ENCODE results near the gene ADGRV1.
"Not testable (repeated sequence)": the region's sequence is repeated elsewhere in the genome, so short reads cannot be mapped to it uniquely, and the experiment has no call there.

Gene ADGRV1

DNA sequence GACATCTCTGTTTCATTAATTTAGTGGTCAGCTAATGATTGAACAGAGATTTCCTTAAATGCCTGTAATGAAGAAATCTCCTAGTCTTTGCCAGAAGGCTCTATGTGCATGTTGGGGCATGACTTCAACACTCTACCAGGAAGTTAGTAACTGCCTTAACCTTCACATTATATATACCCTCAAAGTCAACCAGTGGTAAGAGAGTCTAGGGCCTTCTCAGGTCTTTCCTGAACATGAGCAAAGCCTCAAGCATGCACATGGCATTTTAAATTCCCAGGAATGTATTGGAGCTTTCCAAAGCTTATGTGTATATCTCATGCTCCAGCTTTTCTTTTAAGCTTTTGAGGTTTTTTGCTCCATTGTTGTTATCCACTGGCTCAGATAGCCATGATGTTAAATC is 436.2 kb downstream of the ADGRV1 start:
- Histone ChIP-seq H3K36me3 (ENCODE audit: insufficient read depth, low read length) (no peaks in the 10 kb centered on the region), H3K4me1 (ENCODE audit: insufficient read depth, low read length) (no peaks in the 10 kb centered on the region), H3K4me3 (ENCODE audit: low read depth in 1 of 2, low read length in 2 of 2) (no peak overlapping the region), H3K9me3 (ENCODE audit: low read length) (no peaks in the 10 kb centered on the region), H3K27me3 (ENCODE audit: control insufficient read depth in 1 of 2, insufficient read depth in 2 of 2, low read length in 2 of 2) (no peaks in the 10 kb centered on the region), H3K27ac (ENCODE audit: low read depth, low read length) (no peak overlapping the region), H3K9ac (ENCODE audit: low read length) (no peak overlapping the region)

- H3K9me3 ChIP-seq (ENCODE audit: low read length): no peaks in the 10 kb centered on the region
- no peak overlapping the region for H3K9ac ChIP-seq (ENCODE audit: low read length)
- H3K27ac ChIP-seq (ENCODE audit: low read depth, low read length): no peak overlapping the region
- H3K4me3 ChIP-seq (ENCODE audit: low read depth in 1 of 2, low read length in 2 of 2): no peak overlapping the region
- H3K36me3 ChIP-seq (ENCODE audit: insufficient read depth, low read length): no peaks in the 10 kb centered on the region
- no peaks in the 10 kb centered on the region for H3K27me3 ChIP-seq (ENCODE audit: control insufficient read depth in 1 of 2, insufficient read depth in 2 of 2, low read length in 2 of 2)
- no peaks in the 10 kb centered on the region for H3K4me1 ChIP-seq (ENCODE audit: insufficient read depth, low read length)
These were observed 437.5 kb downstream of the ADGRV1 start for GRCh38 chr5:90996089-90996488.

- no peaks in the 10 kb centered on the region for H3K4me1 ChIP-seq (ENCODE audit: insufficient read depth, low read length)
- no peak overlapping the region for H3K27ac ChIP-seq (ENCODE audit: low read depth, low read length)
- no peaks in the 10 kb centered on the region for H3K9me3 ChIP-seq (ENCODE audit: low read length)
- H3K27me3 ChIP-seq (ENCODE audit: control insufficient read depth in 1 of 2, insufficient read depth in 2 of 2, low read length in 2 of 2): no peaks in the 10 kb centered on the region
- H3K4me3 ChIP-seq (ENCODE audit: low read depth in 1 of 2, low read length in 2 of 2): no peak overlapping the region
- H3K36me3 ChIP-seq (ENCODE audit: insufficient read depth, low read length): no peaks in the 10 kb centered on the region
- no peak overlapping the region for H3K9ac ChIP-seq (ENCODE audit: low read length)
These were observed 438.5 kb downstream of the ADGRV1 start for GRCh38 chr5:90997082-90997481.

DNA sequence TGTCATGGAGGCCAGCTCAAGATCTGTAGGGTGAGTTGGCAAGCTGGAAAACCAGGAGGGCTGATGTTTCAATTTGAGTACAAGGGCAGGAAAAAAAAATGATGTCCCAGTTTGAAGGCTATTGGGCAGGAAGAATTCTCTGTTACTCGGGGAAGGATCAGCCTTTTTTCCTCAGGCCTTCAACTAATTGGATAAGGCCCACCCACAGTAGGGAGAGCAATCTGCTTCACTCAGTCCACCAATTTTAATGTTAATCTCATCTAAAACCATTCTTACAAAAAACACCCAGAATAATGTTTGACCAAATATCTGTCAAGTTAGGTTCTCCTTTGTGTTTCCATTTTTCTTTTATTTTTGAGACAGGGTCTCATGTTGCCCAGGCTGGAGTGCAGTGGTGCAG is 442.1 kb downstream of the ADGRV1 start:
- Histone ChIP-seq H3K4me3 (ENCODE audit: low read depth in 1 of 2, low read length in 2 of 2) (no peak overlapping the region), H3K27ac (ENCODE audit: low read depth, low read length) (no peak overlapping the region), H3K9me3 (ENCODE audit: low read length) (no peaks in the 10 kb centered on the region), H3K9ac (ENCODE audit: low read length) (no peak overlapping the region), H3K27me3 (ENCODE audit: control insufficient read depth in 1 of 2, insufficient read depth in 2 of 2, low read length in 2 of 2) (no peaks in the 10 kb centered on the region), H3K36me3 (ENCODE audit: insufficient read depth, low read length) (no peaks in the 10 kb centered on the region), H3K4me1 (ENCODE audit: insufficient read depth, low read length) (no peaks in the 10 kb centered on the region)

DNA sequence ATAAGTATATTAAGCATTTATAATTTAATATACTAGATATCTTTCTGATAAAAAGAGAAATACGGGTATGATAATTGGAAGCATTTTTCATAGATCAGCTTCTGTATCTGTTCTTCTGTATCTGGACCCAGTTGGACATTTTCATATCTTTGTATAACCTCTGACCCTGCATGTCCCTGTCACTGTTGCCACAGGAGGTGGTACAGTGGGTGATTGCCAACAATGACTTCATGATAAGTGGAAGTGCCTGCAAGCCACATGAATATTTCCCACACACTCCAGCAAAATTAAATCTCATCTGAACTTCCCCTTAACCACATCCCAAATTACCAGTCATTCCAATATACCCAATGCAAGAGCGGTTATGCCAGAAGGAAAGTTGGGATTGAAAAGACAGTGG is 448.1 kb downstream of the ADGRV1 start:
- no peak overlapping the region for H3K9ac ChIP-seq (ENCODE audit: low read length)
- H3K9me3 ChIP-seq (ENCODE audit: low read length): no peaks in the 10 kb centered on the region
- H3K27me3 ChIP-seq (ENCODE audit: control insufficient read depth in 1 of 2, insufficient read depth in 2 of 2, low read length in 2 of 2): no peaks in the 10 kb centered on the region
- no peaks in the 10 kb centered on the region for H3K4me1 ChIP-seq (ENCODE audit: insufficient read depth, low read length)
- H3K27ac ChIP-seq (ENCODE audit: low read depth, low read length): no peak overlapping the region
- no peak overlapping the region for H3K4me3 ChIP-seq (ENCODE audit: low read depth in 1 of 2, low read length in 2 of 2)
- H3K36me3 ChIP-seq (ENCODE audit: insufficient read depth, low read length): no peaks in the 10 kb centered on the region

GRCh38 chr5:91007251-91007650 is 448.7 kb downstream of the ADGRV1 start:
- no peaks in the 10 kb centered on the region for H3K4me1 ChIP-seq (ENCODE audit: insufficient read depth, low read length)
- H3K27ac ChIP-seq (ENCODE audit: low read depth, low read length): no peak overlapping the region

GRCh38 chr5:91007780-91008402 is 449.3 kb downstream of the ADGRV1 start:
- H3K4me3 ChIP-seq (ENCODE audit: low read depth in 1 of 2, low read length in 2 of 2): no peak overlapping the region
- no peaks in the 10 kb centered on the region for H3K9me3 ChIP-seq (ENCODE audit: low read length)
- H3K4me1 ChIP-seq (ENCODE audit: insufficient read depth, low read length): no peaks in the 10 kb centered on the region
- no peaks in the 10 kb centered on the region for H3K27me3 ChIP-seq (ENCODE audit: control insufficient read depth in 1 of 2, insufficient read depth in 2 of 2, low read length in 2 of 2)
- no peaks in the 10 kb centered on the region for H3K36me3 ChIP-seq (ENCODE audit: insufficient read depth, low read length)
- no peak overlapping the region for H3K27ac ChIP-seq (ENCODE audit: low read depth, low read length)
- H3K9ac ChIP-seq (ENCODE audit: low read length): no peak overlapping the region

More at GRCh38 chr5:91007251-91007650, 448.7 kb downstream of the ADGRV1 start:
- no peaks in the 10 kb centered on the region for H3K27me3 ChIP-seq (ENCODE audit: control insufficient read depth in 1 of 2, insufficient read depth in 2 of 2, low read length in 2 of 2)
- no peaks in the 10 kb centered on the region for H3K36me3 ChIP-seq (ENCODE audit: insufficient read depth, low read length)
- no peaks in the 10 kb centered on the region for H3K9me3 ChIP-seq (ENCODE audit: low read length)
- no peak overlapping the region for H3K9ac ChIP-seq (ENCODE audit: low read length)
- H3K4me3 ChIP-seq (ENCODE audit: low read depth in 1 of 2, low read length in 2 of 2): no peak overlapping the region

- no peak overlapping the region for H3K9ac ChIP-seq (ENCODE audit: low read length)
- H3K4me1 ChIP-seq (ENCODE audit: insufficient read depth, low read length): no peaks in the 10 kb centered on the region
- no peaks in the 10 kb centered on the region for H3K9me3 ChIP-seq (ENCODE audit: low read length)
- H3K27me3 ChIP-seq (ENCODE audit: control insufficient read depth in 1 of 2, insufficient read depth in 2 of 2, low read length in 2 of 2): no peaks in the 10 kb centered on the region
- no peaks in the 10 kb centered on the region for H3K36me3 ChIP-seq (ENCODE audit: insufficient read depth, low read length)
- no peak overlapping the region for H3K27ac ChIP-seq (ENCODE audit: low read depth, low read length)
- no peak overlapping the region for H3K4me3 ChIP-seq (ENCODE audit: low read depth in 1 of 2, low read length in 2 of 2)
These were observed 451.5 kb downstream of the ADGRV1 start for GRCh38 chr5:91010090-91010489.

DNA sequence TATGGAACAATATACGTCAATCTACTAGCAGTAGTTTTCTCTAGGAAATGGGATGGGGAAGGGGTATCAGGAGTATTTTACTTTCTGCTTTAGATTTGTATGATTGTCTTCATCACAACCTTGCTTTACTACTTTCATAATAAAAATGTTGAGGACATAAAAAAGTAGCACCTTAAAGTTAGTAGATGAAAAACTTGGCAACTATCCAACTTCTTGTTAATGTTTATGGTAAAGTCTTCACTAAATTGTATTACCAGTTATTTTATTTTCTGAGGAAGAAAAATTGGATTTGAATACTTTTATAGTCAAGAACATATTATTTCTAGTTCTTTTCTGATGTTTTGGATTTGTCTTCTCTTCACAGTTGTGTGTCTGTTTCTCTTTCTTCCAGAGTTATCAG is 452.4 kb downstream of the ADGRV1 start:
- Histone ChIP-seq H3K4me3 (ENCODE audit: low read depth in 1 of 2, low read length in 2 of 2) (no peak overlapping the region), H3K9me3 (ENCODE audit: low read length) (no peaks in the 10 kb centered on the region), H3K4me1 (ENCODE audit: insufficient read depth, low read length) (no peaks in the 10 kb centered on the region), H3K27me3 (ENCODE audit: control insufficient read depth in 1 of 2, insufficient read depth in 2 of 2, low read length in 2 of 2) (no peaks in the 10 kb centered on the region), H3K36me3 (ENCODE audit: insufficient read depth, low read length) (no peaks in the 10 kb centered on the region), H3K9ac (ENCODE audit: low read length) (no peak overlapping the region), H3K27ac (ENCODE audit: low read depth, low read length) (no peak overlapping the region)

DNA sequence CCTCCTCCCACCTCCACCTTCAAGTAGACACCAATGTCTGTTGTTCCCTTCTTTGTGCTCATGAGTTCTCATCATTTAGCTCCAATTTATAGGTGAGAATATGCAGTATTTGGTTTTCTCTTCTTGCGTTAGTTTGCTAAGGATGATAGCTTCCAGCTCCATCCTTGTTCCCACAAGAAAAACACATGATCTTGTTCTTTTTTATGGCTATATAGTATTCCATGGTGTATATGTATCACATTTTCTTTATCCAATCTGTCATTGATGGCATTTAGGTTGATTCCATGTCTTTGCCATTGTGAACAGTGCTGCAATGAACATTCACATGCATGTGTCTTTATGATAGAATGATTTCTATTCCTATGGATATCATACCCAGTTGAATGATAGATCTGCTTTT is 454.3 kb downstream of the ADGRV1 start:
- not testable (repeated sequence) for H3K4me3 ChIP-seq (ENCODE audit: low read depth in 1 of 2, low read length in 2 of 2); H3K9me3 ChIP-seq (ENCODE audit: low read length); H3K27me3 ChIP-seq (ENCODE audit: control insufficient read depth in 1 of 2, insufficient read depth in 2 of 2, low read length in 2 of 2); H3K9ac ChIP-seq (ENCODE audit: low read length); H3K36me3 ChIP-seq (ENCODE audit: insufficient read depth, low read length); H3K4me1 ChIP-seq (ENCODE audit: insufficient read depth, low read length); H3K27ac ChIP-seq (ENCODE audit: low read depth, low read length)

- H3K27ac ChIP-seq (ENCODE audit: low read depth, low read length): no peak overlapping the region
- no peaks in the 10 kb centered on the region for H3K9me3 ChIP-seq (ENCODE audit: low read length)
- no peaks in the 10 kb centered on the region for H3K27me3 ChIP-seq (ENCODE audit: control insufficient read depth in 1 of 2, insufficient read depth in 2 of 2, low read length in 2 of 2)
- H3K36me3 ChIP-seq (ENCODE audit: insufficient read depth, low read length): no peaks in the 10 kb centered on the region
- H3K4me1 ChIP-seq (ENCODE audit: insufficient read depth, low read length): peaks cover 18% of the 10 kb centered on the region
- no peak overlapping the region for H3K4me3 ChIP-seq (ENCODE audit: low read depth in 1 of 2, low read length in 2 of 2)
- H3K9ac ChIP-seq (ENCODE audit: low read length): no peak overlapping the region
These were observed 457.7 kb downstream of the ADGRV1 start for GRCh38 chr5:91016322-91016721.

DNA sequence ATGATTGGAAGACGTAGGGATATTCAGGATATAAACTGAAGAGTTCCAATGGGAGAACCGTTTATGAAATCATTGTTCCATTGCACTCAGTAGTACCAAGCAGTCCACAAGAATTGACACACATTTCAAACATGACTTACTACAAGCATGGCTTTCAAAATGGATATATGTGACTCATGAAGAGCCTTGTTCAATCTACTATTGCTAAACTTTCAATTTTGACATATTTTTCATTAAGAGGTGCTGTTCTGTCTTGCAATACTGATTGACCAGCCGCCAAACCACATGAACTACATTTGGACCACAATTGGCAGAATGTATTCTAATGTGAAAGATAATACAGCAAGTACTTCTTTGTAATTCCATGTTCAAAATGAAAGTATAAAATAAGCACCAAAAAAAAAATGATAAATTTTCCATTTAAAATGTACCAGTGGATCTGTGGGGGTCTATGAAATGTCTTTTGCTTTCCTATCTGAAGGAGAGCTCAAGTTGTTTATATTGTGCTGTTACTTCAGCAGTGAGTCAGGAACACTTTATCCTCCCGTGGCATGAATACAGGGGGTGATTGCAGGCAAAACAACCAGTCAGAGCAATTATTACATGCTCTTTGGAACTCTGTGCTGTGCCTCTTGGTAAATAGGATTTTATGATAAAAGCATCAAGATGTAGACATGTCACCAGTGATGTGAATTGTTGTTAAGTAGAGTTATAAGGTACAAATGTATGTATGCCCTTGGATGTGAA is 458.5 kb downstream of the ADGRV1 start:
- H3K4me1 ChIP-seq (ENCODE audit: insufficient read depth, low read length): peaks cover 26% of the 10 kb centered on the region
- no peaks in the 10 kb centered on the region for H3K27me3 ChIP-seq (ENCODE audit: control insufficient read depth in 1 of 2, insufficient read depth in 2 of 2, low read length in 2 of 2)
- H3K9ac ChIP-seq (ENCODE audit: low read length): no peak overlapping the region
- no peak overlapping the region for H3K4me3 ChIP-seq (ENCODE audit: low read depth in 1 of 2, low read length in 2 of 2)
- no peak overlapping the region for H3K27ac ChIP-seq (ENCODE audit: low read depth, low read length)
- H3K36me3 ChIP-seq (ENCODE audit: insufficient read depth, low read length): no peaks in the 10 kb centered on the region
- H3K9me3 ChIP-seq (ENCODE audit: low read length): no peaks in the 10 kb centered on the region

Data from muscle layer of colon (tissue), 2 donors.